DMS79 (cell line): ENCODE data around the gene GALNT17.

Source experiments
- DNase-seq: peaks from one replicate; lab custom pipeline; 2025; lab: John Stamatoyannopoulos, UW

Gene GALNT17

DNA sequence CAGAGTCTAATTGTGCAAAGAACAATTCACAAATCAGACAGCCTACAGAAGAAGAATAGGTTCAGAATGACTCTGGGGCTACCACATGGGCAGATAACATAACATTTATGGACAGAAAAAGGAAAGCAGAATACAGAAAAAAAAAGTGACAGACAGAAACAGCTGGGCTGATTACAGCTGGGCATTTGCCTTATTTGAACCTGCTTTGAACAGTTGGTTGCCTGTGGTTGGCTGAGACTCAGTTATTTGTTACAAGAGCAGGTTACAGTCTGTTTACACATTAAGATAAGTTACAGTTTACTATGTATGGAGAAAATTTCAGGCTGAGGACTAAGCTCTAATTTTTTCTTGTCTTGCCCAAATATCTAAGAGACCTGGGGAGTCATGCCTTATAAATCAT, 327.2 kb downstream of the GALNT17 start:
- DNase-seq: no peak

DNA sequence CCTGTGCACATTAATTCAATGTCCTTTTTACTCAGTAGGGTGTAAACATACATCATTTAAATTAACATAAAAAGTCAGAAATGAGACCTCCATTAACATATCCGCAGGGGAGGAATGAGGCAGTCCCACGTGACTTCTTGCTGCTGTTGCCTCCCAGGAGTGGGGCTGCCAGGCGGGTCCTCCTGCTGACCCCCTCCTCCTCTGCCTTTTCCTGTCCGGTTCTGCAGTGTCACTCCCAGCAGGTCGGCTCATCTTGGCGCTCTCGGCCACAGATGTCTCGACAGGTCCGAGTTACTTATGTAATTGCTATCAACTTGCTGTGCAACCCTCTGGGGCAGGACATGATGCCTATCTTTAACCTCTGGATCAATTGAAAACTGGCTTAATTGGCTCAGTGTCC, 329.6 kb downstream of the GALNT17 start:
- no peak for DNase-seq

DNA sequence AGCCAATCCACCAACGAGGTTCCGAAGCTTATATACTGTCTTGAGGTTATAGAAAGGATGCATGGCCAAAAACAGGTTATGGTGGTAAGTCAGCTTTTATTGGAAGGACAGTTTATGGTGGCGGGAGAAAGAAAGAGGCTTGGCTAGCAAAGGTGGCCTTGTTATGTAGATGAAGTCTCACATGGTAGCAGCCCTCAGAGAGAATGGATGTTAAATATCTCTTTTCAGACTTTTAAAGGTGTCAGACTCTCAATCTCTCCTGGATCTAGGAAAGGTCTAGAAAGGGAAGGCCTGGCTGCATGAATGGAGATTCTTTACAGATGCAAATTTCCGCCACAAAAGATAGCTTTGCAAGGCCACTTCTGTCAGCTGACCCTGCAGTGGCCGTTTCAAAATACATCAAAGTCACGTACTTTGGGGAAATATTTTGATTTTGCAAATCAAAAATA, 333.8 kb downstream of the GALNT17 start:
- no peak for DNase-seq

DNA sequence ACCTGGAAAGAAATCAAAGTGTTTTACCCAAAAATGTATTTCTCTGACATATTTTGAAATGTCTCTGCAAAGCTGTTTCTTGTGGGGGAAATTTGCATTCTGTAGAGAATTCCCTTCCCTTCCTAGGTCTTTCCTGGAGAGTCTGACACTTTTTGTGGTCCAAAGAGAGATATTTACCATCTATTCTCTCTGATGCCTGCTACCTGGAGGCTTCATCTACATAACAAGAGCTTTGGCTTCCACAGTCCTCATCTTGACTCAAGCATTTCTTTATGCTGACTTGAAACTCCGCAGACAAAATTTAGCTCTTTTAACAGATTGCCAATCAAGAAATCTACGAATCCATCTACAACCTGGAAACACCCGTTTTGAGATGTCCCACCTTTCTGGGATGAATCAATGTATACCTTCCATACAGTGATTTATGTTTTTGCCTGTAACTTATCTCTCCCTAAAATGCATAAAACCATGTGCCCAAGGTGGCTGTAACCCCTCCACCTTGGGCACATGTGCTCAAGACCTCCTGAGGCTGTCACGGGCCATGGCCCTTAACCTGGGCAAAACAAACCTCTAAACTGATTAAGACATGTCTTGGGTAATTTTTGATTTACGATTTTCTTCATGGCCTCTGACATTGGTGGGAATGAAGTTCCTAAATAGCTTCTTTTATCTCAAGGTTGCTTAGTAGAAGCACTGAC, 334.7 kb downstream of the GALNT17 start:
- no peak for DNase-seq

DNA sequence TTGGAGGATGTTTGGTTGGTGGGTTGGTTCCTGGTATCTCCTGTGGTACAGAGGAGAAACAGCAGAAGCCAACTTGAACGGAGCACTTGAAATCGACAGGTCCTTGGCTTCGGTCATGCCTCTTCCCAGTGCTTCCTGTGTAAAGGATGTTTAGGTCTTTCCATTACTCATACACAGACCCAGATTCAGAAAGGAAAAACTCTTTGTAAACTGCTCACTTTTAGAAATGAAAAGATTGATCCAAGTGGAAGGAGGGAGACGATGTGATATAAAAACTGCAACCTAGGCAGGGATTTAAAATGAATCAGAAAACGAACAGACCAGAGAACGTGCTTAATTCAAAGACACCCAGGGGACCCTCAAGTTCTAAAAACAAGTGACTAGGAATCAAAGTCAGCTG, 338.4 kb downstream of the GALNT17 start:
- no peak for DNase-seq

DNA sequence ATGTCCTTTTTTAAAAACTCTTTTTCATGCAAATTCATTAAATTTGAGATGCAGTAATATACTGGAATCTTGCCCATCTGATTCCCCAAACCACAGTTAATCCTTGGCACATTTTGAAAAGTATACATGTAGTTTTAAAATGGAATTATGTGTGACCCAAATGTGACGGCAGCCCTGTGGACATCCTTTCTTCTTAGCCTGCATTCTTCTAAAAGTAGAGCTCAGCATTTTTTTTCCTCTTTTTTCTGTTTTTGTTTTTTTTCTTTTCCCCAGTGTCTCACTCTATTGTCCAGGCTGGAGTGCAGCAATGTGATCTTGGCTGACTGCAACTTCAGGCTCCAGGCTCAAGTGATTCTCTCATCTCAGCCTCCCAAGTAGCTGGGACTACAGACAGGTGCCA, 338.9 kb downstream of the GALNT17 start:
- DNase-seq: no peak

DNA sequence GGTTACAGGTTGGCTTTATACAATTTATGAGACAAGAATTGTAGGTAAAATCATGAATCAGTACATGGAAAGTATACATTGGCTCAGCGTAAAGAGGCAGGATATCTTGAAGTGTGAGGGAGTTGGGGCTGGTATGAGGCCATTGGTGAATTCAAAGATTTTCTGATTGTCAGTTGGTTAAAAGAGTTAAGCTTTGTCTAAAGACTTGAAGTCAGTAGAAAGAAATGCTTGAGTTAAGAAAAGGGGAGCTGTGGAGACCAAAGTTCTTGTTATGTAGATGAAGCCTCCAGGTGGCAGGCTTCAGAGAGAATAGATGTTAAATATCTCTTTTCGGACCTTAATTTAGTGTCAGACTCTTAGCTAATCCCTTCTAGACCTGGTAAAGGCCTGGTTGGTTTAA, 341.0 kb downstream of the GALNT17 start:
- no peak for DNase-seq

DNA sequence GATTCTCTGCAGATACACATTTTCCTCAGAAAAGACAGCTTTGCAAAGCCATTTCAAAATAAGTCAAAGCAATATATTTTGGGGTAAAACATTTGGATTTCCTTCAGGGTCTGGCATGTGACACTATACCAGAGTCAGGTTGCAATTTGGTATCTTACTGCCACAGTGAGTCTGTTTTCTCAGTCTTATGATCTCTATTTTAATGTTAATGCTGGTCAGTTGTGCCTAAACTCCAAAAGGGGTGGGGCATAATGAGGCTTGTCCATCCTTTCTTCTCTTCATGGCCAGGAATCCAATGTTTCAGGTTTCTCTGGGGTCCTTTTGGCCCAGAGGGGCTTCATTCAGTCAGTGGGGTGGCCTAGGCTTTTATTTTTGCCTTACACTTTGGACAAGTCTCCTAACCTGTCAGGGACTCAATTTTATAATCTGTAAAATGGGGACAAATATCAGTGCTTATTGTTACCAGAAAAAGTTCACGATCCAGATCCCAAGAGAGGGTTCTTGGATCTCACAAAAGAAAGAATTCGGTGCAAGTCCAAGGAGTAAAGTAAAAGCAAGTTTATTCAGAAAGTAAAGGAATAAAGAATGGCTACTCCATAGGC, 341.5 kb downstream of the GALNT17 start:
- no peak for DNase-seq

DNA sequence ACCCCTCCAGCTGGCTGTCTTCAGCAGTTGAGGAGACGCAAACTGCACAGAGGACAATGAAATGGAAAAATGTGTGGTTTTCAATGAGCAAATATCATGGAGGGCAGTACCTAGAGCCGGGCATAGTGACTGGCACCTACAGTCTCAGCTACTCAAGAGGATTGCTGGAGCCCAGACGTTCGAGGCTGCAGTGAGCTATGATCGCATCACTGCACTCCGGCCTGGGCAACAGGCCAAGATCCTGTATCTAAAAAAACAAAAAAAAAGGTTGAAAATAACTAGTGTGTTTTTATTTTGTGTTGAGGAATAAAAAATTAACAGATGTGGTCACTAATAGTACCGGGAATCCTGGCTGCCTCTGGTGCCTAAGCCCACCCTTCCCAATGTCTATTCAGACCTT, 345.5 kb downstream of the GALNT17 start:
- no peak for DNase-seq

DNA sequence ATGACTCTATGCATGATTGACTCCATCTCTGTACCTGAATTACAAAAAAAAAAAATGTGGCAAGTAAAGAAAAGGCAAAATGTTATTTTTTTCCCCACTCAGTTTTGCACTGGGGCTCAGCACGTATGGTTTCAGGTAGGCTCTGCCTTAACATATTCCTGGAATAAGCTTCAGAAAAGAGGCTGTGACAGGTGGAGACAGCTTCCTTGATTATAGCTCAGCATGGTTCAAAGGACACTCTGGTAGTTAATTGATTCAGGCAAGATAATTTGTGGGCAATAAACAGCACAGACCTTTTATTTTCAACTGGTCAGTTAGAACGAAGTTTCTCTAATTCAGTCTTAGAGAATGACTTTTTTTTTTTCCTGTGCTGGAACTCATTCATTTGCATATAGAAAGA, 347.3 kb downstream of the GALNT17 start:
- no peak for DNase-seq

DNA sequence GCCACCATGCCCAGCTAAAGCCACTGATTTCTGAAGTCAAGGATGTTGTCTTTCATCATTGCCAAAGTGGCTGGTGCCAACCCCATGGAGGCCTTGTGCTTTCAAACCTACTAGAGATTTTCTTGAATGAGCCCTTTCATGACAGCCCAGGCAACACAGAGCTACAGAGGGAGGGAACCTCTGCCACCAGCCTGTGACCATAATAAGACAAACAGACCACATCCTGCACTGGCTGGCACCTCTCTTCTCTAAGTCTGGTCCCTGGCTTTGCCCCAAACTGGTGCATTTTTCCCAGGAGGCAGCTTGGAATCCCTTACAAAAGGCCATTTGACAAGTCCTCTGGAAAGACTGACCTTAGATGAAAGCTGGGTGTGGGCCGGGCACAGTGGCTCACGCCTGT, 348.8 kb downstream of the GALNT17 start:
- no peak for DNase-seq

DNA sequence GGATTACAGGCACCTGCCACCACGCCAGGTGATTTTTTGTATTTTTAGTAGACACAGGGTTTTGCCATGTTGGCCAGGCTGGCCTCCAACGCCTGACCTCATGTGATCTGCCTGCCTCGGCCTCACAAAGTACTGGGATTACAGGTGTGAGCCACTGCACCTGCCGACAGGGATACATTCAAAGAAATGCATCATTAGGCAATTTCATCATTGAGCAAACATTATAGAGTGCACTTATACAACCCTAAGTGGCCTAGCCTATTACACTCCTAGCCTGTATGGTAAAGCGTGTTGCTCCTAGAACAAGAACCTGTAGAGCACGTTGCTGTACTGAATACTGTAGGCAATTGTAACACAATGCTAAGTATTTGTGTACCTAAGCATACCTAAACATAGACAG, 350.3 kb downstream of the GALNT17 start:
- no peak for DNase-seq

DNA sequence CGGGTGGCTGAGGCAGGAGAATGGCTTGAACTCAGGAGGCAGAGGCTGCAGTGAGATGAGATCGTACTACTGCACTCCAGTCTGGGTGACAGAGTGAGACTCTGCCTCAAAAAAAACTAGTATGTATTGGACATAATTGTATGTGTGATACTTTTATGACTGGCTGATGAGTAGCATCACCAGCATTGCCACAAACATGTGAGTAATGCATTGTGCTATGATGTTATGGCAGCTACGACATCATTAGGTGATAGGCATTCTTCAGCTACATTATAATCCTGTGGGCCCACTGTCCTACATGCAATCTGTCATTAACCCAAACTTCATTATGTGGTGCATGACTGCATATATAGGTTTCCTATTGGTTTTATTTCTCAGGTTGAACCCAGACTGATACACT, 352.4 kb downstream of the GALNT17 start:
- no peak for DNase-seq

DNA sequence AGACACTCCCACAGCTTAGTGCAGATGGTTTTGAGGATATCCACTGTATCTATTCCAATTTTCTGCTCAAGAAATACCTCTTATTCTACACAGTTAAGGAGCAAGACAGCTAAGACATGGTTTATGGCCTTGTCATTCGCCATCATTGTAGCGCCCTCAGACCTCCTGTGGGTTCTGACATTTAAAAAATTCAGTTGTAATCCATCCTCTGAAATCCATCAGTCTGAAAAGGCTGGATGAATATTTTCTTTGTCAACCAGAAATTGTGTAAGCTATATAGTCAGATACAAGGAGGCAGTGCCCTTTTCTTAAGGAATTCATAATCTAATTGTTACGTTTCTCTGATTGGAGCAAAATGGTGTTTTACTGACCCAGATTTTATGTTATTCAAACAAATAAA, 353.6 kb downstream of the GALNT17 start:
- DNase-seq: no peak

DNA sequence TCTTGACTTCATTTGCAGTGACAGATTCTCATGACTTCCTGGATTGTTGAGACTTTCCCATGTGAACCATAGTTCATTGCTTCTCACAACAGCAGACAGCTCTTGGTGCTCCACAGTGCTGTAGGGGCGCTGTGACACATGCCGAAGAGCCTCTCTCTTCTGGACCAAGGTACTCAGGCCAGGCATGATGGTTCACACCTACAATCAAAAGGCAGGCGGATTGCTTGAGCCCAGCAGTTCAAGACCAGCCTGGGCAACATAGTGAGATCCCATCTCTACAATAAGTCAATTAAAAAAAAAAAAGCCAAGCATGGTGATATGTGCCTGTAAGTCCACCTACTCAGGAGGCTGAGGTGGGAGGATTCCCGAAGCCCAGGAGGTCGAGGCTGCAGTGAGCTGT, 354.5 kb downstream of the GALNT17 start:
- no peak for DNase-seq

DNA sequence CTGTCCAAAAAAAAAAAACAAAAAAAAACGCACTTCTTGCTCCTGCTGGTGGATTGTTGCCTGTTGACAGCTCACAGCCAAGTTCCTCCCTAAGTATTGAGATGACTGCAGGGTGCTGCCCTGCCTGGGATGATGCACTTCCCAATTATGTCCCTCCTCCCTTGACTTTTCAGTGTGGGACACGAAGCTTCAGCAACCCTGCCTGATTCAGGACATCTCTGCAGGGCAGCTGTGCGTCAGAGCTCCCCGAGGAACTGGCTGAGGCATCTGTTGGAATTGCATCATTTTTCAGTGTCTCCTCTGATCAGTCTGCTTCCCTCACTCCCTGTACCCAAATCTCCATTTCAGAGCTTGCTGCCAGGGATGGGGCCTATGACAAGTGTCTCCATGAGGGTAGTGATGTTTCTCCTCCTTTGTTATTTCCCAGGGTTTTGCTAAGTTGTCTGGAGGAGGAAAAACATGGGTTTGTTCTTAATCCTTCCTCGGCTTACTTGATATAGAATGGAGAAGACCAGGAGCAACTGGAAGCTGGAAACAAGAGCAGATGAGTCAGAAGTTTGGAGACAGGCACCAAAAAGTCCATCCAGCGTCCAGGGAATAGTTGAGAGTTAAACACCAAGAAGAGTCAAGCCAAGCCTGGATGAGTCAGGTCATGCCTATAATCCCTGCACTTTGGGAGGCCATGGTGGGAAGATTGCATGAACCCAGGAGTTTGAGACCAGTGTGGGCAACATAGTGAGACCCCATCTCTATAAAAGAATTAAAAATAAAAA, 355.1 kb downstream of the GALNT17 start:
- no peak for DNase-seq

DNA sequence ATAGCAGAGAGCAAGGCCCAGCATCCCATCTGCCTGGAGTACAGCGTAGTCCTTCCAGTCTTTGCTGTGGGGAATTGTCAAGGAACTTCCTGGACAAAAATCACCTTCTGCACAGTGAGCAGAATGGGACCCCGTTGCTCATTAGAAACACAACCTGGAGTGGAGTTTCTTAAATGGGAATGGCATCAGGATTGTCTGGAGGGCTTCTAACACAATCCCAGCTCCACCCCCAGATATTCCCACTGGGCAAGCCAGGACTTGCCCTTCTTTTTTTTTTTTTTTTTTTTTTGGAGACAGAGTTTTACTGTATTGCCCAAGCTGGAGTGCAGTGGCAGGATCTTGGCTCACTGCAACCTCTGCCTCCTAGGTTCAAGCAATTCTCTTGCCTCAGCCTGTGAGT, 356.4 kb downstream of the GALNT17 start:
- DNase-seq: no peak

DNA sequence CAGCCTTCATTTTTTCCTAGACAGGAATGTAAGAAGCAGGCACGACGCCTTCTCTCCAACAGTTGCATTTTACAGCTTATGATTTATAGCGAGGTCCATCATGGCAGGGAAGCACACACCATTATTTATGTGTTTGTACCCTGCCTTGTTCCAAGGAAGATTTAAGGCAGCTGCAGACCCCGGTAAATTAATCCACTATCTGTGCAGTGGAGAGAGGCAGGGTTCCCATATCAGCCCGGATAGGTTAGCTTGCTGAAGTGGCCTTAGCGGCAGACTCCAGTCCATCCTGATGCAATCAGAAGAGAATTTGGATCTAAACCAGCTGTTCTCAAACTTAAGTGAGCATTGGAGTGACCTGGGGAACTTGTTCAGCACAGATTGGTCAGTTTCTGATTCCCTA, 359.4 kb downstream of the GALNT17 start:
- DNase-seq: no peak

DNA sequence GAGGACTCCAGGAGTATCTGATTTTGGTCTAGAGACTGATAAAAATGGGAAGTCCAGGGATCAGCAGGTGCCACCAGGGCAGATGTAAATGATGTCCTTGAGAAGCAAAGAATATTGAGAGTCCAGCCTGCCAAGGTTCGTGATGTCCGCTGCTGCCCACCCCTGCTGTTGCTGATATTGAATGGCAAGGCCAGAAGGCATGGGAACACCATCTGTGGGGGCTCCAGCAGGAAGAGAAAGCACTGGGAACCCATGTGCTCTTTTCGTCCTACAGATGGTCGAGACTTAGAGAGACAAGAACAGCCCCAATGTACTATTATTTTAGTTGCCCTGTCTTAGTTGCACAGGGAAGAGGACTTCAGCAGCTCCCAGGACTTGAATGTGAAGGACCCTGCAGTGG, 363.9 kb downstream of the GALNT17 start:
- no peak for DNase-seq

DNA sequence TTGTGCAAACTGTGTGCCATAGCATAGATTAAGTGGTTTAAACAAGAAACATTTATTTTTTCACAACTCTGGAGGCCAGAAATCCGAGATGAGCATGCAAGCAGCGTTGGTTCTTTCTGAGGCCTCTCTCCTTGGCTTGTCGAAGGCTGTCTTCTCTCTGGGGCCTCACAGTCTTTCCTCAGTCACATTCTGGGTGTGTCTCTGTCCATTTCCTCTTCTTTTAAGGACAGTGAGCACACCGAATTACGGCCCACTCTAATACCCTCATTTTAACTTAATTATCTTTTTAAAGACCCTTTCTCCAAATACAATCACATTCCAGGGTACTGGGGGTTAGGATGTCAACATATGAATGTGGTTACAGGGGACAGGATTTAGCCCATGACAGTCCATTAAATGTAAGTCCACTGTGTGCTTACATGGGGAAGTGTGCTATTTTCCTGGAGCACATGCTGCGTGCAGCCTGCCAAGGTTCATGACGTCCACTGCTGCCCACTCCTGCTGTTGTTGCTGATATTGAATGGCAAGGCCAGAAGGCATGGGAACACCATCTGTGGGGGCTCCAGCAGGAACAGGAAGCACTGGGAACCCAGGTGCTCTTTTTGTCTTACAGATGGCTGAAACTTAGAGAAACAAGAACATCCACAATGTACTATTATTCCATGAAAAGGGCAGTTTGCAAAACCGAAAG, 365.5 kb downstream of the GALNT17 start:
- no peak for DNase-seq

DNA sequence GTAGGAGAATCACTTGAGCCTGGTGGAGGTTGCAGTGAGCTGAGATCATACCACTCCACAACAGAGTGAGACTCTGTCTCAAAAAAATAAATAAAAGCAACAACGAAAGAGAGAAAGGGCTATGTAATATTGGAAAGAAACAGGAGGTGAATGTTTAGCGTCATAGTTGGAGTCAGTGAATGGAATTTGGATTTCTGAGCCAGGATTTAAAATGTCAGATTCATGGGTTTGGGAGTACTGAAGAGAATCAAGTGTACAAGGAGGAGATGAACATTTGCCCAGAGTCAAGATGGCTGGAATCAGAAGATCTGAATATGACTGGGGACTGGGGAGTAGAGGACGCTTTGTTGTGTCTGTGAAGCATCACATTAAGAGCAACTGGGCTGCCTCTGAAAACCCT, 366.4 kb downstream of the GALNT17 start:
- DNase-seq: no peak

DNA sequence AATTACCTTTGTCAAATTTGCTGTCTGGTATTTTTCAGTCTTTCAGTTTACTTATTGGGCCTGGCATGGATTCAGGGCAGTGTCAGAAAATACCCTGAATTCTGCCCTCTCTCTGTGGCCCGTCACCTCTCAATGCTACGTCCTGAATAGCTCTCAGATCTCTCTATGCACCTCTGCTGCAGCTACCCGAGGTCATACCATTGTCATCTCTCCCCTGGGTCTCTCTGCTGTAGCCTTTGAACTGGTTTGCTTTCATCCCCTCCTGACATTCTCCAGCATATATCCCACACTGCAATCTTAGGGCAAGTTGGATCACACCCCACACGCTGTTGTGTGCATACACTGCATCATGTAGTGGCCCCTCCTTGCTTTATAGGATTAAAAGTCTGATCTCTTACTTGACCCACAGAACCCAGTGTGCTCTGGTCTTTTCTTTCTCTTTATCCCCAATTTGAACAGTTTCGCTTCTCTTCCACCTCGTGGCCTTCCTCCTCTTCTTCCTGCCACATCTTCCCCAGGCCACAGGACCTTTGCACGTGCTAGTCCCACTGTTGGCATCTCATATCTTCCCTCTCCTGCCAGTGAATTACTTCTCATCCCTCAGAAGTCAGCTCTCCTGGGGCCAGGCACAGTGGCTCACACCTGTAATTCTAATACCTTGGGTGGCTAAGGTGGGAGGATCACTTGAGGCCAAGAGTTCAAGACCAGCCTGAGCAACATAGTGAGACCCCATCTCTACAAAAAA, 372.9 kb downstream of the GALNT17 start:
- no peak for DNase-seq
